ENCODE results near the gene OPRM1. TPM values are rescaled to one million over a fixed set of nuclear protein-coding genes. Genes with fewer than 3 reads are reported as not detected.
A peak's percentile ranks its signal among the peaks of the same experiment; 100 is the strongest.

OPRM1 gene
- total RNA-seq, 1 experiment from 2014 or later = not detected

- Histone ChIP-seq H3K27me3 (ENCODE audit: insufficient read depth, low read length) (no peaks in the 10 kb centered on the region), H4K20me1 (ENCODE audit: insufficient read depth) (no peaks in the 10 kb centered on the region), H2AFZ (ENCODE audit: low read depth, low read length, poor library complexity, severe bottlenecking) (no peak overlapping the region), H3K4me1 (ENCODE audit: control insufficient read depth in 1 of 2, insufficient read depth in 2 of 2, low read length in 2 of 2) (no peaks in the 10 kb centered on the region), H3K27ac (ENCODE audit: low read depth, low read length) (no peak overlapping the region), H3K79me2 (ENCODE audit: insufficient read depth, low read length) (no peaks in the 10 kb centered on the region), H3K4me2 (ENCODE audit: low read length) (no peak overlapping the region), H3K4me3 (replicated peaks in 1 of 2; ENCODE audit: low read depth in 1 of 2, low read length in 2 of 2) (no peak overlapping the region), H3K9me3 (ENCODE audit: control insufficient read depth in 1 of 2, insufficient read depth in 1 of 2, low read depth in 1 of 2, low read length in 2 of 2) (no peaks in the 10 kb centered on the region), H3K9me2 (ENCODE audit: insufficient read depth) (0 out of 2 replicates have a peak, but pooled peaks cover 2% of the 10 kb centered on the region), H3K9ac (ENCODE audit: low read length) (no peak overlapping the region), H3K36me3 (ENCODE audit: control insufficient read depth in 1 of 2, insufficient read depth in 2 of 2, low read length in 2 of 2) (no peaks in the 10 kb centered on the region)
- no TSS peak for BruUV-seq (replicated peaks)
- POLR2A ChIA-PET = no interaction called here
- CTCF ChIA-PET = interaction anchor here (1.3 kb wide), 1 partner anchor 12 kb away, joined by 3 read pairs; no protein-coding TSS in a partner anchor
- ATAC-seq = peak; percentile 85
- intact Hi-C loops (cut with micrococcal nuclease) = no loop called here
- no peak for DNase-seq (ENCODE audit: low read depth, low spot score)
- RAD21 ChIA-PET (ENCODE audit: low non-redundant PET in 1 of 2, low total read pairs in 2 of 2, uncharacterized antibody in 2 of 2, unreplicated experiment in 2 of 2) = no interaction called here
- TF ChIP-seq CTCF (IDR thresholded peaks at IDR 0.05 in 2 of 3, conservative IDR thresholded peaks at IDR 0.05 in 1 of 3; ENCODE audit: borderline replicate concordance in 1 of 3, insufficient read depth in 1 of 3, low read depth in 2 of 3, low read length in 2 of 3) (peak in 2 of 3 experiments; percentile 50 to 56; a peak in 4 of 6 replicates), POLR2A (IDR thresholded peaks at IDR 0.05; ENCODE audit: borderline replicate concordance, extremely low read depth, insufficient read depth, insufficient read length) (no peak), YY1 (IDR thresholded peaks at IDR 0.05; ENCODE audit: extremely low read depth, insufficient replicate concordance, low read depth, low read length) (no peak), SIN3A (IDR thresholded peaks at IDR 0.05; ENCODE audit: low read depth) (no peak), ELF1 (IDR thresholded peaks at IDR 0.05; ENCODE audit: borderline replicate concordance, low read depth) (no peak)
- TF ChIP-seq, protein P1, sequence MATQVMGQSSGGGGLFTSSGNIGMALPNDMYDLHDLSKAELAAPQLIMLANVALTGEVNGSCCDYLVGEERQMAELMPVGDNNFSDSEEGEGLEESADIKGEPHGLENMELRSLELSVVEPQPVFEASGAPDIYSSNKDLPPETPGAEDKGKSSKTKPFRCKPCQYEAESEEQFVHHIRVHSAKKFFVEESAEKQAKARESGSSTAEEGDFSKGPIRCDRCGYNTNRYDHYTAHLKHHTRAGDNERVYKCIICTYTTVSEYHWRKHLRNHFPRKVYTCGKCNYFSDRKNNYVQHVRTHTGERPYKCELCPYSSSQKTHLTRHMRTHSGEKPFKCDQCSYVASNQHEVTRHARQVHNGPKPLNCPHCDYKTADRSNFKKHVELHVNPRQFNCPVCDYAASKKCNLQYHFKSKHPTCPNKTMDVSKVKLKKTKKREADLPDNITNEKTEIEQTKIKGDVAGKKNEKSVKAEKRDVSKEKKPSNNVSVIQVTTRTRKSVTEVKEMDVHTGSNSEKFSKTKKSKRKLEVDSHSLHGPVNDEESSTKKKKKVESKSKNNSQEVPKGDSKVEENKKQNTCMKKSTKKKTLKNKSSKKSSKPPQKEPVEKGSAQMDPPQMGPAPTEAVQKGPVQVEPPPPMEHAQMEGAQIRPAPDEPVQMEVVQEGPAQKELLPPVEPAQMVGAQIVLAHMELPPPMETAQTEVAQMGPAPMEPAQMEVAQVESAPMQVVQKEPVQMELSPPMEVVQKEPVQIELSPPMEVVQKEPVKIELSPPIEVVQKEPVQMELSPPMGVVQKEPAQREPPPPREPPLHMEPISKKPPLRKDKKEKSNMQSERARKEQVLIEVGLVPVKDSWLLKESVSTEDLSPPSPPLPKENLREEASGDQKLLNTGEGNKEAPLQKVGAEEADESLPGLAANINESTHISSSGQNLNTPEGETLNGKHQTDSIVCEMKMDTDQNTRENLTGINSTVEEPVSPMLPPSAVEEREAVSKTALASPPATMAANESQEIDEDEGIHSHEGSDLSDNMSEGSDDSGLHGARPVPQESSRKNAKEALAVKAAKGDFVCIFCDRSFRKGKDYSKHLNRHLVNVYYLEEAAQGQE (IDR thresholded peaks at IDR 0.05; ENCODE audit: low read depth) = no peak
Observed at GRCh38 chr6:154166140-154166539, 127.1 kb downstream of the OPRM1 start.
